GM13976 (cell line): ENCODE results near the gene PTPN7.

Source experiments
- DNase-seq: peaks from one replicate; pipeline ENCODE4 v3.0.0; 2012; ENCODE audit warnings: low spot score
- CTCF ChIP-seq: IDR thresholded peaks from 2 replicates; pipeline ENCODE4 v1.5.1; 2012; ENCODE audit warnings: borderline replicate concordance, mild to moderate bottlenecking; ENCODE audit not compliant: insufficient read depth; ENCODE audit errors: extremely low read depth, missing control alignments, control extremely low read depth
- in situ Hi-C: fragments of 300-500 bp; cut with MboI; formaldehyde crosslinking; loops from one replicate; pipeline ENCODE4 v1.12.0; 2022; ENCODE audit warnings: low sequenced_read_pairs, mixed read lengths, inconsistent platforms; ENCODE audit not compliant: unreplicated experiment

The PTPN7 gene

GRCh38 chr1:202134645-202135172, 25.7 kb downstream of the PTPN7 start:
- no peak for DNase-seq
- in situ Hi-C loops: no loop called here
- no peak for TF ChIP-seq CTCF

- no peak for DNase-seq
- TF ChIP-seq CTCF: no peak
- in situ Hi-C loops: no loop called here
Measured at GRCh38 chr1:202133989-202134388, 26.4 kb downstream of the PTPN7 start.

- in situ Hi-C loops: no loop called here
- DNase-seq: no peak
- no peak for TF ChIP-seq CTCF
Measured at GRCh38 chr1:202133496-202133895, 26.9 kb downstream of the PTPN7 start.

- TF ChIP-seq CTCF: no peak
- in situ Hi-C loops: no loop called here
Measured at GRCh38 chr1:202133001-202133400, 27.4 kb downstream of the PTPN7 start.

GRCh38 chr1:202131956-202132821, 28.2 kb downstream of the PTPN7 start:
- in situ Hi-C loops: no loop called here
- no peak for TF ChIP-seq CTCF
- no peak for DNase-seq

More at GRCh38 chr1:202133001-202133400, 27.4 kb downstream of the PTPN7 start:
- no peak for DNase-seq

GRCh38 chr1:202130816-202131522, 29.4 kb downstream of the PTPN7 start:
- no peak for DNase-seq
- TF ChIP-seq CTCF: no peak
- in situ Hi-C loops: no loop called here
